GM12878 (cell line): Measurements from ENCODE around the gene TRAIP. TPM values are rescaled to one million over a fixed set of nuclear protein-coding genes. Genes with fewer than 3 reads are reported as not detected.

Source experiments
- ATAC-seq: fragments of 200-7000 bp; cut with Tn5 transposase; 3 replicates; pipeline ENCODE4 v1.9.1; 2020; ENCODE audit warnings: mild to moderate bottlenecking, moderate library complexity
- BruUV-seq: library from RNA; stranded (reverse); fragments of 400-500 nt; replicated peaks from 2 replicates; lab custom pipeline; 2021; lab: Mats Ljungman, UMichigan
- CTCF ChIA-PET: fragments of 300-600 bp; sonication (Branson Sonifier 250); formaldehyde crosslinking; extraction: SDS; loops from one replicate; lab custom pipeline; 2021; ENCODE audit warnings: inconsistent platforms; lab: Yijun Ruan, JAX
- POLR2A ChIA-PET: fragments of 350-600 bp; formaldehyde crosslinking; extraction: SDS; loops from one replicate; lab custom pipeline; 2021; ENCODE audit warnings: inconsistent platforms; lab: Charles Lee
- RAD21 ChIA-PET: fragments of 300-600 bp; sonication (Branson Sonifier 250); formaldehyde crosslinking; loops from one replicate; lab custom pipeline; 2023; ENCODE audit warnings: antibody characterized with exemption; ENCODE audit not compliant: unreplicated experiment; lab: Charles Lee
- SMC1A ChIA-PET: fragments of 300-600 bp; sonication (Branson Sonifier 250); formaldehyde crosslinking; loops from one replicate; lab custom pipeline; 2023; ENCODE audit not compliant: unreplicated experiment, uncharacterized antibody; lab: Charles Lee
- DNase-seq: peaks from one replicate; pipeline ENCODE4 v3.0.0-alpha.2; 2011; ENCODE audit warnings: low read depth, low spot score
- FAIRE-seq: peaks from 3 replicates; lab custom pipeline; 2011; peaks lifted over from hg19 to GRCh38; lab: Jason Lieb, UNC
- H2AFZ ChIP-seq: 2 replicates; pipeline ENCODE4 v1.6.0; 2011; ENCODE audit warnings: low read depth, low read length, control low read depth; ENCODE audit not compliant: control insufficient read depth
- H3K27ac ChIP-seq: 2 replicates; pipeline ENCODE4 v1.5.1; 2011; ENCODE audit warnings: control low read depth; ENCODE audit not compliant: control insufficient read depth, insufficient read depth
- H3K27me3 ChIP-seq, 2 experiments: replicated peaks in 1 of 2; 2 replicates each; pipeline versions ENCODE4 v1.6.0 to v1.6.1; 2011; ENCODE audit warnings: low read length in 1 of 2; ENCODE audit not compliant: control insufficient read depth in 2 of 2, insufficient read depth in 2 of 2
- H3K36me3 ChIP-seq, 2 experiments: 2 replicates each; pipeline ENCODE4 v1.5.1; 2011; ENCODE audit warnings: low read length in 1 of 2; ENCODE audit not compliant: control insufficient read depth in 2 of 2, insufficient read depth in 2 of 2
- H3K4me1 ChIP-seq: 2 replicates; pipeline ENCODE4 v1.6.1; 2011; ENCODE audit warnings: mild to moderate bottlenecking, low read length, moderate library complexity, mixed read lengths; ENCODE audit not compliant: control insufficient read depth, insufficient read depth
- H3K4me2 ChIP-seq: 2 replicates; pipeline ENCODE4 v1.6.0; 2011; ENCODE audit warnings: control low read depth; ENCODE audit not compliant: control insufficient read depth, insufficient read depth
- H3K4me3 ChIP-seq: fragments of 200-600 bp; sonication (generic); 2 replicates; pipeline ENCODE4 v1.5.1; 2016
- H3K79me2 ChIP-seq: 2 replicates; pipeline ENCODE4 v1.6.0; 2011; ENCODE audit warnings: low read length; ENCODE audit not compliant: control insufficient read depth, insufficient read depth
- H3K9ac ChIP-seq: 2 replicates; pipeline ENCODE4 v1.8.0; 2011; ENCODE audit warnings: low read length, control low read depth, mixed read lengths; ENCODE audit not compliant: control insufficient read depth, insufficient read depth
- H3K9me3 ChIP-seq: replicated peaks from 3 replicates; pipeline ENCODE4 v1.5.1; 2011; ENCODE audit warnings: mild to moderate bottlenecking, low read length; ENCODE audit not compliant: control insufficient read depth, insufficient read depth
- H4K20me1 ChIP-seq: 2 replicates; pipeline ENCODE4 v1.6.0; 2011; ENCODE audit not compliant: control insufficient read depth, insufficient read depth
- ASH2L ChIP-seq: fragments of 300-600, 200-600 bp; sonication (generic); IDR thresholded peaks from 2 replicates; pipeline ENCODE4 v1.6.1; 2017; ENCODE audit warnings: low read depth, mild to moderate bottlenecking, borderline replicate concordance
- BRCA1 ChIP-seq: IDR thresholded peaks from 2 replicates; pipeline ENCODE4 v1.6.1; 2011; ENCODE audit warnings: low read depth, low read length, improper control_type of control experiment
- CREM ChIP-seq: IDR thresholded peaks from 2 replicates; pipeline ENCODE4 v1.6.1; 2014; ENCODE audit warnings: antibody characterized with exemption, low read depth
- E2F4 ChIP-seq: IDR thresholded peaks from 2 replicates; pipeline ENCODE4 v1.6.1; 2012; ENCODE audit warnings: low read depth, low read length, improper control_type of control experiment
- ELK1 ChIP-seq: IDR thresholded peaks from 2 replicates; pipeline ENCODE4 v1.6.1; 2012; ENCODE audit warnings: low read depth, low read length, improper control_type of control experiment
- HDAC2 ChIP-seq: fragments of 200-600 bp; sonication (generic); IDR thresholded peaks from 2 replicates; pipeline ENCODE4 v1.6.1; 2017
- IKZF1 ChIP-seq: fragments of 450-650 bp; conservative IDR thresholded peaks from 2 replicates; pipeline ENCODE4 v1.6.1; 2017; ENCODE audit warnings: antibody characterized with exemption, mild to moderate bottlenecking
- IKZF2 ChIP-seq, 2 experiments: fragments of 450-650 bp; IDR thresholded peaks; 2 replicates each; pipeline ENCODE4 v1.6.1; 2017; ENCODE audit warnings: mild to moderate bottlenecking in 2 of 2, moderate library complexity in 2 of 2
- MAX ChIP-seq: IDR thresholded peaks from 2 replicates; pipeline ENCODE4 v1.6.1; 2012; ENCODE audit warnings: low read depth, low read length, improper control_type of control experiment
- MLLT1 ChIP-seq: fragments of 450-650 bp; IDR thresholded peaks from 2 replicates; pipeline ENCODE4 v1.6.1; 2016; ENCODE audit warnings: mild to moderate bottlenecking
- POLR2AphosphoS2 ChIP-seq: IDR thresholded peaks from 2 replicates; pipeline ENCODE4 v1.6.1; 2011; ENCODE audit warnings: low read depth, mild to moderate bottlenecking, low read length, improper control_type of control experiment, moderate library complexity
- POLR2AphosphoS5 ChIP-seq: IDR thresholded peaks from 2 replicates; pipeline ENCODE4 v1.6.1; 2011; ENCODE audit warnings: mild to moderate bottlenecking, low read length, inconsistent platforms
- RAD51 ChIP-seq: fragments of 450-650 bp; IDR thresholded peaks from 2 replicates; pipeline ENCODE4 v1.6.1; 2016; ENCODE audit warnings: moderate library complexity, mild to moderate bottlenecking, inconsistent platforms
- SMAD5 ChIP-seq: IDR thresholded peaks from 2 replicates; pipeline ENCODE4 v1.6.1; 2016; ENCODE audit warnings: antibody characterized with exemption, low read depth
- SP1 ChIP-seq: IDR thresholded peaks from one replicate; pipeline ENCODE4 v1.6.1; 2011; ENCODE audit warnings: low read depth, low read length
- TAF1 ChIP-seq: IDR thresholded peaks from 2 replicates; pipeline ENCODE4 v1.6.1; 2011; ENCODE audit warnings: mild to moderate bottlenecking, low read depth, low read length, borderline replicate concordance
- ZNF24 ChIP-seq: fragments of 450-650 bp; IDR thresholded peaks from 2 replicates; pipeline ENCODE4 v1.6.1; 2017; ENCODE audit warnings: antibody characterized with exemption, mild to moderate bottlenecking
- WGBS: methylation state at CpG from one replicate; pipeline ENCODE4 v1.1.6; 2016; ENCODE audit warnings: low lambda C conversion rate; ENCODE audit not compliant: insufficient replicate concordance, insufficient coverage; ENCODE audit errors: missing lambda C conversion rate; 5-methylcytosine and 5-hydroxymethylcytosine counted together
- in situ Hi-C: fragments of 300-500 bp; cut with MboI; formaldehyde crosslinking; loops from 9 replicates; pipeline ENCODE4 v1.14.3; 2018; ENCODE audit warnings: mixed read lengths
- intact Hi-C: fragments of 100-400 bp; cut with micrococcal nuclease; formaldehyde crosslinking; loops from one replicate; pipeline ENCODE4 v1.14.2; 2022; ENCODE audit not compliant: unreplicated experiment
- polyA plus RNA-seq, 11 experiments: library from polyadenylated mRNA; depleted of rRNA in 4 of 11; unstranded in 6 of 11; stranded (reverse) in 5 of 11; fragments of >200 nt; fragmentation: Nextera tagmentation in 4 of 11; fragmentation: Illumina TruSeq in 1 of 11; extraction: Ambion mirVana in 4 of 11; extraction: Trizol in 1 of 11; gene quantifications; 1 replicate in 1 of 11; 2 replicates in 10 of 11; pipeline versions ENCODE4 v1.2.1 to v1.2.3, GENCODE V29; 2011 to 2016; ENCODE audit warnings: inconsistent platforms in 2 of 11, missing spikeins in 2 of 11, low read depth in 1 of 11
- total RNA-seq, 4 experiments: library from RNA; depleted of rRNA in 3 of 4; stranded (reverse); fragments of >200 nt in 3 of 4; fragmentation: Illumina TruSeq in 1 of 4; extraction: Trizol in 1 of 4; gene quantifications; 2 replicates each; pipeline versions ENCODE4 v1.2.1 to v1.2.3, GENCODE V29; 2013 to 2021

Gene TRAIP
- total and polyA plus RNA-seq, 10 of the 15 experiments (the other 5 are each of a cell fraction or from before 2014, with no cell fraction given) = 15.9 to 37.0 (median 23.1) TPM

GRCh38 chr3:49805897-49806701 is 50.3 kb downstream of the TRAIP start:
- FAIRE-seq = peak; percentile 86
- ChIA-PET POLR2A (interaction anchor here (1.0 to 2.1 kb wide), 8 partner anchors 7 to 909 kb away, joined by 3 to 15 read pairs (median 4); partner anchors contain the start of gene UBA7), SMC1A (interaction anchor here (0.7 to 9.4 kb wide), 11 partner anchors 8 to 266 kb away, joined by 3 to 146 read pairs (median 3); partner anchors contain the start of genes GMPPB, IP6K1 and UBA7), RAD21 (interaction anchor here (0.7 to 8.0 kb wide), 10 partner anchors 7 to 266 kb away, joined by 4 to 182 read pairs (median 8); partner anchors contain the start of genes IP6K1, MON1A and UBA7), CTCF (interaction anchor here (1.3 to 12.0 kb wide), 7 partner anchors 10 to 266 kb away, joined by 3 to 327 read pairs (median 5); partner anchors contain the start of genes MON1A, MST1R and UBA7)
- BruUV-seq = no TSS peak
- H3K4me1 ChIP-seq = peaks cover 43% of the 10 kb centered on the region
- ATAC-seq = peak; percentile 29
- 12% methylated on average over 11 of the region's 11 CpGs for WGBS
- H3K4me2 ChIP-seq = peak overlapping the region; percentile 89
- peak overlapping the region; percentile 57 for H3K9ac ChIP-seq
- no peaks in the 10 kb centered on the region; the same call in 1 of the 2 replicates for H3K79me2 ChIP-seq
- peak overlapping the region; percentile 62; the same call in 1 of the 2 replicates for H3K4me3 ChIP-seq
- DNase-seq = no peak
- intact Hi-C loops = no loop called here
- H3K27me3 ChIP-seq = no peaks in the 10 kb centered on the region; a peak in 1 of 4 replicates
- H3K9me3 ChIP-seq = no peaks in the 10 kb centered on the region
- H3K36me3 ChIP-seq = peaks cover 0 to 3% of the 10 kb centered on the region in 2 experiments; a peak in 2 of 4 replicates
- H4K20me1 ChIP-seq = no peaks in the 10 kb centered on the region
- no peak overlapping the region for H2AFZ ChIP-seq
- H3K27ac ChIP-seq = peak overlapping the region; percentile 80
- in situ Hi-C loops = no loop called here
- TF ChIP-seq SMAD5 (peak; percentile 53; the same call in 1 of the 2 replicates), E2F4 (no peak), MAX (peak; percentile 14; the same call in 1 of the 2 replicates), SP1 (peak; percentile 55), IKZF2 (IDR thresholded peaks at IDR 0.05) (peak in 1 of 2 experiments; percentile 28; a peak in 1 of 4 replicates), MLLT1 (peak; percentile 24; the same call in 1 of the 2 replicates), BRCA1 (no peak), POLR2AphosphoS5 (peak; percentile 52; the same call in 1 of the 2 replicates), ELK1 (no peak), RAD51 (peak; percentile 40; the same call in 1 of the 2 replicates), CREM (0 out of 2 replicates have a peak, but pooled peaks have one; percentile 43), IKZF1 (peak; percentile 36; the same call in 1 of the 2 replicates), HDAC2 (no peak), ZNF24 (no peak), ASH2L (no peak), TAF1 (peak; percentile 37; the same call in 1 of the 2 replicates), POLR2AphosphoS2 (peak; percentile 14; the same call in 1 of the 2 replicates)
